Lung (tissue), 12 donors: ENCODE measurements around the gene GLIS1. TPM values are rescaled to one million over a fixed set of nuclear protein-coding genes. Genes with fewer than 3 reads are reported as not detected.

Experiments used
- ATAC-seq: fragments of 200-7000 bp; cut with Tn5 transposase; one replicate; pipeline ENCODE4 v1.9.1; 2020; ENCODE audit warnings: moderate number of reproducible peaks; ENCODE audit not compliant: insufficient read depth, low FRiP score
- DNase-seq, 3 donors: peaks; one replicate each; pipeline ENCODE4 v3.0.0-alpha.2; 2013 to 2017
- H3K27ac ChIP-seq, 2 donors: one replicate each; pipeline ENCODE4 v1.5.1; 2013; ENCODE audit warnings: mild to moderate bottlenecking in 2 of 2, moderate library complexity in 2 of 2, control low read depth in 1 of 2, inconsistent platforms in 1 of 2, low read depth in 1 of 2, low read length in 1 of 2
- H3K27me3 ChIP-seq, 3 donors: one replicate each; pipeline ENCODE4 v1.5.1; 2013; ENCODE audit warnings: low read length in 2 of 3; ENCODE audit not compliant: control insufficient read depth in 3 of 3, insufficient read depth in 3 of 3
- H3K36me3 ChIP-seq, 4 donors: one replicate each; pipeline ENCODE4 v1.5.1; 2013; ENCODE audit warnings: low read length in 4 of 4, mild to moderate bottlenecking in 1 of 4, moderate library complexity in 1 of 4; ENCODE audit not compliant: control insufficient read depth in 4 of 4, insufficient read depth in 4 of 4
- H3K4me1 ChIP-seq, 5 donors: one replicate each; pipeline ENCODE4 v1.5.1; 2013; ENCODE audit warnings: low read length in 5 of 5, mild to moderate bottlenecking in 2 of 5, moderate library complexity in 1 of 5; ENCODE audit not compliant: control insufficient read depth in 5 of 5, insufficient read depth in 5 of 5
- H3K4me3 ChIP-seq: one replicate; pipeline ENCODE4 v1.5.1; 2013; ENCODE audit warnings: mild to moderate bottlenecking, control low read depth, moderate library complexity
- H3K9ac ChIP-seq, 2 donors: one replicate each; pipeline ENCODE4 v1.5.1; 2013; ENCODE audit warnings: low read length in 2 of 2, control low read depth in 1 of 2; ENCODE audit not compliant: insufficient read depth in 1 of 2
- H3K9me3 ChIP-seq, 4 donors: one replicate each; pipeline ENCODE4 v1.5.1; 2013; ENCODE audit warnings: low read length in 3 of 4, mild to moderate bottlenecking in 1 of 4, moderate library complexity in 1 of 4; ENCODE audit not compliant: control insufficient read depth in 4 of 4, insufficient read depth in 3 of 4
- CTCF ChIP-seq: IDR thresholded peaks from 2 replicates; pipeline ENCODE4 v1.5.1; 2012; ENCODE audit warnings: mild to moderate bottlenecking; ENCODE audit errors: control extremely low read depth, extremely low read depth
- WGBS, 2 donors: extraction: QIAGEN DNeasy Blood & Tissue Kit; methylation state at CpG; one replicate each; pipeline ENCODE4 v1.1.7; 2013; 5-methylcytosine and 5-hydroxymethylcytosine counted together
- polyA plus RNA-seq, 2 donors: library from polyadenylated mRNA; stranded (reverse); fragments of 200-250 nt; gene quantifications; one replicate each; pipeline ENCODE4 v1.2.1, GENCODE V29; 2013
- total RNA-seq, 2 donors: library from RNA; depleted of rRNA in 1 of 2; stranded (reverse); fragments of >200 nt in 1 of 2; gene quantifications; one replicate each; pipeline ENCODE4 v1.2.1, GENCODE V29; 2014 to 2021
- donor health status: control.
- donor health status: control.
- donor health status: Bipolar disorder and iron deficiency.
- donor health status: healthy.
- donor health status: DM: yes; HTN: yes; CAD: no.

The GLIS1 gene
- total and polyA plus RNA-seq, 4 donors, result 0.05 to 0.18 (median 0.17) TPM; not detected in 1

GRCh38 chr1:53470155-53470554, 268.8 kb downstream of the GLIS1 start:
- ATAC-seq (peak; percentile 71), DNase-seq (peak; percentile 83 to 86 (median 85))
- WGBS, 2 donors, result 27 to 32% methylated on average over 28 of the region's 28 CpGs

GRCh38 chr1:53469373-53469772, 269.6 kb downstream of the GLIS1 start:
- Histone ChIP-seq H3K9me3 (no peaks in the 10 kb centered on the region), H3K27me3 (no peaks in the 10 kb centered on the region), H3K9ac (no peak overlapping the region), H3K36me3 (no peaks in the 10 kb centered on the region), H3K4me3 (no peak overlapping the region), H3K4me1 (peaks cover 0 to 2% (median 0%) of the 10 kb centered on the region in 5 donors), H3K27ac (no peak overlapping the region)
- no peak for TF ChIP-seq CTCF
- ATAC-seq (no peak), DNase-seq (no peak)
- WGBS, 2 donors, result 83 to 87% methylated on average over 5 of the region's 5 CpGs

More at GRCh38 chr1:53470155-53470554, 268.8 kb downstream of the GLIS1 start:
- H3K36me3 ChIP-seq, result no peaks in the 10 kb centered on the region
- H3K27ac ChIP-seq, result no peak overlapping the region
- no peaks in the 10 kb centered on the region for H3K4me1 ChIP-seq
- H3K4me3 ChIP-seq, result no peak overlapping the region
- H3K9ac ChIP-seq, result no peak overlapping the region
- H3K27me3 ChIP-seq, result no peaks in the 10 kb centered on the region
- no peak for TF ChIP-seq CTCF
- H3K9me3 ChIP-seq, result no peaks in the 10 kb centered on the region

- no peak overlapping the region for H3K9ac ChIP-seq
- H3K4me3 ChIP-seq, result no peak overlapping the region
- WGBS, 2 donors, result 96 to 100% methylated on average over 2 of the region's 2 CpGs
- H3K9me3 ChIP-seq, result no peaks in the 10 kb centered on the region
- no peak for ATAC-seq
- H3K36me3 ChIP-seq, result no peaks in the 10 kb centered on the region
- H3K4me1 ChIP-seq, result peaks cover 0 to 4% (median 0%) of the 10 kb centered on the region in 5 donors
- DNase-seq, result no peak
- H3K27ac ChIP-seq, result no peak overlapping the region
- H3K27me3 ChIP-seq, result no peaks in the 10 kb centered on the region
- TF ChIP-seq CTCF, result no peak
These were observed 270.6 kb downstream of the GLIS1 start for GRCh38 chr1:53468374-53468773.

- Histone ChIP-seq H3K4me1 (peaks cover 0 to 4% (median 0%) of the 10 kb centered on the region in 5 donors), H3K9me3 (no peaks in the 10 kb centered on the region), H3K27ac (no peak overlapping the region), H3K36me3 (no peaks in the 10 kb centered on the region), H3K9ac (no peak overlapping the region), H3K27me3 (no peaks in the 10 kb centered on the region), H3K4me3 (no peak overlapping the region)
- no peak for TF ChIP-seq CTCF
- no peak for ATAC-seq
- no peak for DNase-seq
These were observed 271.6 kb downstream of the GLIS1 start for GRCh38 chr1:53467391-53467790.
